Mesenchymal stem cell (in vitro differentiated cells and primary cell): ENCODE data around the gene ASXL1.
"Not testable (repeated sequence)": the region's sequence is repeated elsewhere in the genome, so short reads cannot be mapped to it uniquely, and the experiment has no call there.

ENCODE experiments used
- DNase-seq: peaks from one replicate; pipeline ENCODE4 v3.0.0-alpha.2; 2013
- H2AFZ ChIP-seq: one replicate; pipeline ENCODE4 v1.6.1; 2013; ENCODE audit warnings: low read depth, mild to moderate bottlenecking, control low read depth, inconsistent platforms, low read length, moderate library complexity
- H2AK5ac ChIP-seq: 2 replicates; pipeline ENCODE4 v1.6.1; 2013; ENCODE audit warnings: low read length, moderate library complexity, mild to moderate bottlenecking, inconsistent platforms; ENCODE audit not compliant: severe bottlenecking
- H2BK120ac ChIP-seq: one replicate; pipeline ENCODE4 v1.6.1; 2013; ENCODE audit warnings: low read depth, mild to moderate bottlenecking, inconsistent platforms, low read length, moderate library complexity
- H2BK12ac ChIP-seq, 2 experiments: one replicate each; pipeline ENCODE4 v1.6.1; 2013; ENCODE audit warnings: inconsistent platforms in 2 of 2, low read length in 2 of 2, mild to moderate bottlenecking in 2 of 2, moderate library complexity in 2 of 2, control low read depth in 1 of 2
- H2BK15ac ChIP-seq: one replicate; pipeline ENCODE4 v1.6.1; 2013; ENCODE audit warnings: mild to moderate bottlenecking, low read depth, inconsistent platforms; ENCODE audit not compliant: poor library complexity, severe bottlenecking
- H2BK5ac ChIP-seq: 2 replicates; pipeline ENCODE4 v1.6.1; 2013; ENCODE audit warnings: low read depth, mild to moderate bottlenecking, low read length, control low read depth, inconsistent platforms; ENCODE audit not compliant: poor library complexity, severe bottlenecking
- H3K14ac ChIP-seq, 2 experiments: one replicate each; pipeline ENCODE4 v1.6.1; 2013; ENCODE audit warnings: inconsistent platforms in 2 of 2, low read length in 2 of 2, control low read depth in 1 of 2, mild to moderate bottlenecking in 1 of 2, moderate library complexity in 1 of 2
- H3K18ac ChIP-seq, 2 experiments: one replicate each; pipeline ENCODE4 v1.6.1; 2013; ENCODE audit warnings: inconsistent platforms in 2 of 2, low read length in 2 of 2, control low read depth in 1 of 2, low read depth in 1 of 2, mild to moderate bottlenecking in 1 of 2
- H3K23ac ChIP-seq, 2 experiments: one replicate each; pipeline ENCODE4 v1.6.1; 2013; ENCODE audit warnings: inconsistent platforms in 2 of 2, low read length in 2 of 2, mild to moderate bottlenecking in 2 of 2, moderate library complexity in 2 of 2, control low read depth in 1 of 2
- H3K27ac ChIP-seq: 2 replicates; pipeline ENCODE4 v1.5.1; 2013; ENCODE audit warnings: mild to moderate bottlenecking, moderate library complexity, low read length, control low read depth, inconsistent platforms; ENCODE audit not compliant: poor library complexity, severe bottlenecking
- H3K27me3 ChIP-seq, 2 experiments: 2 replicates each; pipeline versions ENCODE4 v1.6.1 to v1.7.0; 2013; ENCODE audit warnings: low read length in 2 of 2, mild to moderate bottlenecking in 2 of 2, moderate library complexity in 2 of 2, control low read depth in 1 of 2, inconsistent platforms in 1 of 2; ENCODE audit not compliant: control insufficient read depth in 1 of 2, insufficient read depth in 1 of 2
- H3K36me3 ChIP-seq, 2 experiments: 2 replicates each; pipeline versions ENCODE4 v1.6.1 to v1.7.0; 2013; ENCODE audit warnings: low read length in 2 of 2, control low read depth in 1 of 2, inconsistent platforms in 1 of 2, low read depth in 1 of 2, mild to moderate bottlenecking in 1 of 2; ENCODE audit not compliant: insufficient read depth in 2 of 2, control insufficient read depth in 1 of 2
- H3K4ac ChIP-seq, 2 experiments: one replicate each; pipeline ENCODE4 v1.6.1; 2013; ENCODE audit warnings: inconsistent platforms in 2 of 2, low read length in 2 of 2, mild to moderate bottlenecking in 2 of 2, moderate library complexity in 2 of 2, control low read depth in 1 of 2, low read depth in 1 of 2
- H3K4me1 ChIP-seq: 2 replicates; pipeline ENCODE4 v1.6.1; 2013; ENCODE audit warnings: low read depth, low read length, control low read depth; ENCODE audit not compliant: control insufficient read depth, insufficient read depth
- H3K4me2 ChIP-seq: 2 replicates; pipeline ENCODE4 v1.6.1; 2013; ENCODE audit warnings: low read length, mild to moderate bottlenecking, inconsistent platforms; ENCODE audit not compliant: poor library complexity, severe bottlenecking
- H3K4me3 ChIP-seq, 2 experiments: 2 replicates each; pipeline versions ENCODE4 v1.5.1 to v1.7.0; 2013; ENCODE audit warnings: low read length in 2 of 2, mild to moderate bottlenecking in 2 of 2, control low read depth in 1 of 2, low read depth in 1 of 2; ENCODE audit not compliant: insufficient read depth in 1 of 2
- H3K79me1 ChIP-seq: replicated peaks from 2 replicates; pipeline ENCODE4 v1.6.1; 2013; ENCODE audit warnings: mild to moderate bottlenecking, control low read depth, low read length, inconsistent platforms; ENCODE audit not compliant: poor library complexity, severe bottlenecking
- H3K9ac ChIP-seq: 2 replicates; pipeline ENCODE4 v1.7.0; 2013; ENCODE audit warnings: mild to moderate bottlenecking, low read length, moderate library complexity
- H3K9me3 ChIP-seq: 2 replicates; pipeline ENCODE4 v1.7.0; 2013; ENCODE audit warnings: mild to moderate bottlenecking, low read length; ENCODE audit not compliant: control insufficient read depth
- H4K8ac ChIP-seq: one replicate; pipeline ENCODE4 v1.6.1; 2013; ENCODE audit warnings: inconsistent platforms, mild to moderate bottlenecking, low read length, moderate library complexity
- H4K91ac ChIP-seq: one replicate; pipeline ENCODE4 v1.6.1; 2013; ENCODE audit warnings: mild to moderate bottlenecking, low read length, inconsistent platforms
- WGBS: methylation state at CpG from one replicate; pipeline ENCODE4 v1.1.7; 2013; ENCODE audit warnings: mixed read lengths; 5-methylcytosine and 5-hydroxymethylcytosine counted together

ASXL1 gene

DNA sequence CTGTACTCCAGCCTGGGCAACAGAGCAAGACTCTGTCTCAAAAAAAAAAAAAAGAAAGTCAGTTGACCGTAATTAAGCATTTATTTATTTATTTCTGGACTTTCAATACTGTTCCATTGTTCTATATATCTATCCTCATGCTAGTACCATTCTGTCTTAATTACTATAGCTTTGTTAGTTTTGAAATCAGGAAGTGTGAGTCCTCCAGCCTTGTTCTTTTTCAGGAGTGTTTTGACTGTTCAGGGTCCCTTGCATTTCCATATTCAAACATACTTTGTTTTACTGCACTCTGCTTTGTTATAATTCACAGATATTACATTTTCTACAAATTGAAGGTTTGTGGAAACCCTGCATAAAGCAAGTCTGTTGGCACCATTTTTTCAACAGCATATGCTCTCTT, 36.7 kb upstream of the ASXL1 start:
- Histone ChIP-seq H3K27ac (no peak overlapping the region), H3K18ac (no peak overlapping the region), H3K36me3 (peaks cover 14 to 42% of the 10 kb centered on the region in 2 experiments)

DNA sequence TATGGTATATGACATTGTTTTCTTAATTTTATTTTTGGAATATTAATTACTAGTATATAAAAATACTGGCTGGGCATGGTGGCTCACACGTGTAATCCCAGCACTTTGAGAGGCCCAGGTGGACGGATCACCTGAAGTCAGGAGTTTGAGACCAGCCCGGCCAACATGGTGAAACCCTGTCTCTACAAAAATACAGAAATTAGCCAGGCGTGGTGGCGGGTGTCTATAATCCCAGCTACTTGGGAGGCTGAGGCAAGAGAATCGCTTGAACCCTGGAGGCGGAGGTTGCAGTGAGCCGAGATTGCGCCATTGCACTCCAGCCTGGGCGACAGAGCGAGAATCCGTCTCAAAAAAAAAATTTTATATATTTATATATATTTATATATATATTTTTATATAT, 35.9 kb upstream of the ASXL1 start:
- H3K4ac ChIP-seq, H2BK15ac ChIP-seq, H3K9me3 ChIP-seq, H4K91ac ChIP-seq, H3K4me3 ChIP-seq, H3K4me2 ChIP-seq, H3K14ac ChIP-seq, H3K4me1 ChIP-seq, H2BK12ac ChIP-seq, H3K18ac ChIP-seq, H3K27ac ChIP-seq, H3K9ac ChIP-seq, H2BK120ac ChIP-seq, H2BK5ac ChIP-seq, H2AK5ac ChIP-seq, DNase-seq, H2AFZ ChIP-seq, H3K23ac ChIP-seq, H3K79me1 ChIP-seq, H4K8ac ChIP-seq, H3K27me3 ChIP-seq: not testable (repeated sequence)
- WGBS = 98% methylated on average over 6 of the region's 12 CpGs
- H3K36me3 ChIP-seq = peaks cover 6 to 42% of the 10 kb centered on the region in 2 experiments

More for the DNA sequence above, 36.7 kb upstream of the ASXL1 start:
- Histone ChIP-seq H3K9ac (no peak overlapping the region), H3K79me1 (peaks cover 9% of the 10 kb centered on the region), H2BK12ac (no peak overlapping the region), H3K23ac (no peak overlapping the region), H2BK15ac (no peak overlapping the region), H3K4ac (no peak overlapping the region), H3K14ac (no peak overlapping the region), H4K91ac (no peak overlapping the region), H2BK120ac (no peak overlapping the region), H3K27me3 (no peaks in the 10 kb centered on the region), H3K9me3 (no peaks in the 10 kb centered on the region), H3K4me3 (no peak overlapping the region), H4K8ac (no peak overlapping the region), H2AK5ac (no peak overlapping the region), H2BK5ac (no peak overlapping the region), H3K4me2 (no peak overlapping the region), H3K4me1 (peaks cover 4% of the 10 kb centered on the region), H2AFZ (no peak overlapping the region)
- DNase-seq = no peak
- no CpG with 5 or more reads among the region's 1 CpG for WGBS

DNA sequence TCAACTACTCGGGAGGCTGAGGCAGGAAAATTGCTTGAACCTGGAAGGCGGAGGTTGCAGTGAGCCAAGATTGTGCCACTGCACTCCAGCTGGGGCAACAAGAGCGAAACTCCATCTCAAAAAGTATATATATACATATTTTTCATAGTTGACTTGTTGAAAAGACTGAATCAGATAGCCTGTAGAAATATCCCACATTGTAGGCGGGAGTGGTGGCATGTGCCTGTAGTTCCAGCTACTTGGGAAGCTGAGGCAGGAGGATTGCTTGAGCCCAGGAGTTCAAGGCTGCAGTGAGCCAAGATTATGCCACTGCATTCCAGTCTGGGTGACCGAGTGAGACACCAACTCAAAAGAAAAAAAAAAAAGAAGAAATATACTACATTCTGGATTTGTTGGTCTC, 34.4 kb upstream of the ASXL1 start:
- H2BK5ac ChIP-seq, H3K9ac ChIP-seq, H3K79me1 ChIP-seq, H3K14ac ChIP-seq, DNase-seq, H4K8ac ChIP-seq, H3K9me3 ChIP-seq, H3K4me2 ChIP-seq, H3K18ac ChIP-seq, H4K91ac ChIP-seq, H3K23ac ChIP-seq, H3K27ac ChIP-seq, H3K4me3 ChIP-seq, H3K27me3 ChIP-seq, H2BK15ac ChIP-seq, H2AFZ ChIP-seq, H3K4ac ChIP-seq, H2AK5ac ChIP-seq, H2BK120ac ChIP-seq, H2BK12ac ChIP-seq: not testable (repeated sequence)
- Histone ChIP-seq H3K4me1 (peaks cover 12% of the 10 kb centered on the region), H3K36me3 (peaks cover 3 to 37% of the 10 kb centered on the region in 2 experiments)
- WGBS = 95% methylated on average over 3 of the region's 5 CpGs

GRCh38 chr20:32325706-32326503, 32.2 kb upstream of the ASXL1 start:
- Histone ChIP-seq H3K4me1 (peaks cover 10% of the 10 kb centered on the region), H3K27ac (peak overlapping the region; percentile 74), H4K91ac (no peak overlapping the region), H3K4me2 (no peak overlapping the region), H4K8ac (no peak overlapping the region), H3K4me3 (no peak overlapping the region), H2BK5ac (peak overlapping the region; percentile 24), H3K4ac (no peak overlapping the region), H3K36me3 (peaks cover 6 to 42% of the 10 kb centered on the region in 2 experiments), H3K79me1 (peaks cover 13% of the 10 kb centered on the region), H2AK5ac (peak overlapping the region; percentile 24), H2BK120ac (no peak overlapping the region), H2BK15ac (no peak overlapping the region), H3K14ac (no peak overlapping the region), H3K23ac (no peak overlapping the region), H2BK12ac (peak overlapping the region in 1 of 2 experiments; percentile 82), H3K18ac (peak overlapping the region in 1 of 2 experiments; percentile 12), H2AFZ (no peak overlapping the region), H3K9ac (no peak overlapping the region), H3K9me3 (no peaks in the 10 kb centered on the region), H3K27me3 (no peaks in the 10 kb centered on the region)
- WGBS = 50% methylated on average over 6 of the region's 6 CpGs
- peak; percentile 86 for DNase-seq
